Activated CD4-positive, alpha-beta T cell treated with anti-CD3 and anti-CD28 coated beads, Interleukin-2, amount 50 U/mL, for 16 hours (primary cell): Measurements from ENCODE around the gene NEGR1.

ENCODE experiments used
- DNase-seq: peaks from one replicate; pipeline ENCODE4 v3.0.0-alpha.2; 2020

Gene NEGR1

DNA sequence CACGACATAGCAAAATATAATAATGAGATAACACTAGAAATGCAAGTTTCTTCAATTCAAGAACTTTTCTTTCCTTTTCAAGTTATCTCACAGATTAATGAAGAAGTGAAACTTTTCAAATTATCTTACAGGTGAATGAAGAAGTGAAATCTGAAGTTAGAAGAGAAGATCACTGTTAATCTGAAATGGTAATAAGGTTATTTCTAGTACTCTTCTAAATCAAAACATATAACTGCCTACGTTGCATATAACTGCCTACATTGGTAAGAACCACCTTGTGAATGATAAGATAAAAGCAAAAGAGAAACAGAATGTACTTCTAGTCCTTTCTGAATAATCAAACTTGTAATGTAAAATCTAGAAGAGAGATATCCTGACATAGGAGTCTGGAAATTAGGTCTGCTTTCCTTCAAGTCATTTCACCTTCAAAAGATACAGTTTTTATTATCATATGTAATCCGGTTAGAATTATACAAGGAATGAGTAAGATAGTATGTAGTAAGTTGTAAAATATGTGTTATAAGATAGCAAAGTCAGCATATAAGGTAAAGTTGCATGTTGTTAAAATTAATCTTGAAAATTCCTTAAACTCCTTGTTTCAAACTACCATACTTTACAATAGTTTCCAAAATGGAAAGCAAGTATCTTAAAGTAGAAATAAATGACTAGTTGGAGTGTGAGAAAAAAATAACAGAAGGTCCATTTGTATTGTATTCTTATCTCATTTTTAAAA is 679.1 kb downstream of the NEGR1 start:
- no peak for DNase-seq

GRCh38 chr1:71600023-71600422 is 682.3 kb downstream of the NEGR1 start:
- no peak for DNase-seq

DNA sequence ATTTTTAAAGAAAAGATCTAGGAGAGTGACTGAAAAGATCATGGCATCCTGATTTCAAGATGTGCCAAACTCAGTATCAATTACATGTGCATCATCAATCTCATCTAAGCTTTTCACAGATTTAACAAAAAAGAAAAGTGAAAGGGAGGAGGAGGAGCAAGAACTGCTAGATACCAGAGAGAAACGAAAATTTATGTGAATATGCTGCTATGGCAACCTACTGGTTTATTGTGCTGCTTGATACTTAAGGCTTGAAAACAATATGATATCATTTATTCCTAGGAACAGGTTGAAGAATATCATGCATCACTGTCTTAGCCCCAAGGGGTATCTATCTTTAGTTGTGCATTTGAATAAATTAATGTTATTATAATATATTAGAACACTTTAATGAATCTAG is 683.0 kb downstream of the NEGR1 start:
- no peak for DNase-seq

DNA sequence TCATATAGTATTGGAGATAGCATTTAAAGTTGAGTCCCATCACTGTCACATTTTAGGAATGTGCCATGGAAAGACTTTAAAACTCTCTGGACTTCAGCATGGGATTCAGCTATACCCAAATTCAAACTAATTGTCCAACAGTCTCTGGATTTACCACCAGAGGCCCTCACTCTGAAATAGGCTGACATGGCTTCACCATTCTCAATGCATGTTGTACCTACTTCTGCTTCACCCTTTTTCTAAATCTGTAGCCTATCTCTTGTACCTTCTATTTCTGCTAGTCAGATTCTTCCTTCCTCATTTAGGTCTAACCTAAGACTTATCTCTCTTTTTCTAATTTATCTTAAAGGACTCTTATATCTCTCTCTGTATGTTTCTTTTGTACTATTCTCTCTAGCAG is 688.8 kb downstream of the NEGR1 start:
- DNase-seq: no peak

DNA sequence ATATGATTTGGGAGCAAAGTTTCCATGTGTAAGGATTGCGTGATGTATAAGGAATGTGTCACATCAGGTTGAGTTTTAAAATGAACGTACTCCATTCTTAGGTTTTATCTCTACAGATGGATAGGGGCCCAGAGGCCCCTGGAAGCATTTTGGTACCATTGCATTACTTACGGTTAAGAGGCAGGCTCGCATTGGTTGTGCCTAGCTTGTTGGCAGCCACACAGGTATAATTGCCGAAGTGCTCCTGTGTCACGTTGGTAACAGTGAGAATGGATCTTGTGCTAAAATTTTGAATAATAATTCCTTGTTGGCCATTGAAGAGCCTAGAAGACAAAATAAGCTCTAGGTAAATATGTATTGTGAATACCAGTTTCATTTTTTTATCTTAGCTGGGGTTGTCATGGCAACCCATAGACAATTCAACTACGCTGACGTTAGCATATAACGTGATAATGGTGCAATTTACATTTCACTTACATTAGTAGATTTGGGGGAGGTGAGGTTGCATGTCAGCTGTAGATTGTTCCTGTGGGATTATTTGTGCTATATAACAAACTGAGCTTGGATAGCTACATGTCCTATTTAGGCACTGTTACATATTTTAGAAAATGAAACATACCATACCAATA is 689.6 kb downstream of the NEGR1 start:
- DNase-seq: no peak

GRCh38 chr1:71589005-71589404 is 693.3 kb downstream of the NEGR1 start:
- DNase-seq: no peak

DNA sequence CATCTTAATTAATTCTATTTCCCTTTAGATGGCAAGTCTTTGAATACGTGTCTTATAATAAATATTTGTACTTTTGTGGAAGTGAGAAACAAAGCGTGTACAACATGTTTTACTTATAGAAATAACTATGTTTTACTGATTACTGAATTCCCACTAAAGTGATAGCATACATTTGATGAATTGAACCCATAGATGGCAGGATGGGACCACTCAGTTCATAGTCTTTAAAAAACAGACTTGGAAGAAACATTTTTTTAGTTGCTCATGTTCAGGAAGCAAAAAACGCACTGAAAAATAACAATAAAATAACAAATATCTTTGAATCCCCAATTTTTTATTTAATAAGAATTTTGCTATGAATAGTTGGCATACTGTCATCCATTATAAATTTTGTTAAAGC is 694.4 kb downstream of the NEGR1 start:
- DNase-seq: no peak

- DNase-seq: no peak
These were observed 696.3 kb downstream of the NEGR1 start for GRCh38 chr1:71586030-71586429.

- no peak for DNase-seq
These were observed 698.6 kb downstream of the NEGR1 start for GRCh38 chr1:71583756-71584155.

DNA sequence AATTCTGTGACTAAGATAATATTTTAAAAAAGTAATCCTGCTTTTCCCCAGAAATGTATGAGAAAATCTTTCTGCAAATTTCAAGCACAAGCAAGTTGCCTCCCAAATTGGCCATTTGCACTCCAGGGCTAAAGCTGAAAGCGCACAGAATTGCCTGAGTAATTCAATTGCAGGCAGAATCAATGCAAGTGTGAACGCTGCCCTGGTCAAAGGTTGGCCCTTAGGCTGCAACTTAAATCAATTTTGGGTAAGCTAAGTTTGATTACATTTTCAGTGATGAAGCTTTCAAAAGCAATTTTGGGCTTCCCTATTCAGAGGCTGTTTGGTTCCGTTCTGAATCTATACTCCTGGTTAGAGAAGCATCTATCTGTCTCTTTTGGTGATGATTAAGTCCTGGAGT is 699.7 kb downstream of the NEGR1 start:
- no peak for DNase-seq

DNA sequence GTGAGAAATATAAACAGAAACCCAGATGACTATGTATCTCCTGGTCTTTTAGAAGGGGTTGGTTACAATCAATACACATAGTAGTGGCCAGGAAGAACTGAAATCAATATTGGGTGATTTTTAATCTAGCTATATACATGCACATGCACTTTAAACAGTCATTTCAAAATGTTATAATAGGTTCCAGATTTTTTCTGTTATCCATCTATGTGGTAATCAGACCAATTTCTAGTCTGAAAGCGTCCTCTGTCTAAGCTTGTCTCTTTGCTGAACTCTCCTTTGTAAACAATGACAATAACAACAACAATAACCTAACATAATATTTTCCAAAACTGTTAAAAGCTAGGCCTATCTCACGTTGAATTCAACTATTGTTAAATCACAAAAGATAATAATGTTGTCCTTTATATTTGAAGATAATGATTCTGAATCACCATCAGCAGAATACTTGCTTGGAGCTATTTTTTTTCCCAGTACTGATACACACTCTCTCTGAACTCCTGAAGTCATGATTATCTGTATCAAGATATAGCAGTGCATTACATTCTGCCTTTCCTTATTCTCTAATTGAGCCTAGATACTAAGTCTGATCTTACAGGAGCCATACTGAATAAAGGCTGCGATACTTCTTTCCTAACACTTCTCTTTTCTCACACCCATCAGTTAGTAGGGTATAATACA is 704.7 kb downstream of the NEGR1 start:
- no peak for DNase-seq

GRCh38 chr1:71572038-71572437 is 710.3 kb downstream of the NEGR1 start:
- no peak for DNase-seq

- DNase-seq: no peak
These were observed 715.9 kb downstream of the NEGR1 start for GRCh38 chr1:71566413-71566812.

DNA sequence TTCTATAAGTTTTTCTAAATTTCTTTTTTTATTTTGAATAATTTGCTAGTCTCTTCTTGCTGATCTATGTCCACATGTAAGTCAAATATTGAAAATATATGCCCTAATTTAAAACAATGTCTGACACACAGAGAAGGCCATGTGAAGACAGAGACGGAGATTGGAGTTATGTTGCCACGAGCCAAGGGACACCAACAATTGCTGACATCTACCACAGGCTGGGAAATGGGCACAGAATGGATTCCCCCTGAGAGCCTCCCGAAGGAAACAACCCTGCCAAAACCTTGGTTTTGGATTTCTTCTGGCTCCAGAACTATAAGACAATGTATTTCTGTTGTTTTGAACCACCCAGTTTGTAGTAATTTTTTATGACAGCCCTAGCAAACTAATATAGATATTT is 716.5 kb downstream of the NEGR1 start:
- DNase-seq: no peak

GRCh38 chr1:71565262-71565661 is 717.1 kb downstream of the NEGR1 start:
- no peak for DNase-seq

- no peak for DNase-seq
These were observed 720.0 kb downstream of the NEGR1 start for GRCh38 chr1:71562298-71562697.

GRCh38 chr1:71561729-71562128 is 720.6 kb downstream of the NEGR1 start:
- DNase-seq: no peak

DNA sequence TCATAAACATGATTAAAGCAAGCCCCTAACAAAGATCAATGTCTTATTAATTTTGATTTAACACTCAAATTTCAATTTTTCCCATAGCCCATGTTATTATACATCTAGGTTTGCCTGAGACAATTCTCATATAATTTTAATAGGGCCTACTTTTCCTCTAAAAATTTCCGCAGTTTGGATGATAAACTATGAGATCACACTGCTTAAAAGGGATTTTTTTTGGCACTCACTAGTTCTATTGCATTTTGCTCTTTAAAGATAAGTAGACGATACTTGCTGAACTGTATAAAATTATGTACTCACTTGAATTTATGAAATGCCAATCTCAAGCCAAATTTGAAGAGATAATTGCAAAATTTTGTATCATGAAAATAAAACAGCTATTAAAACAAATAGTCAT is 721.1 kb downstream of the NEGR1 start:
- DNase-seq: no peak

DNA sequence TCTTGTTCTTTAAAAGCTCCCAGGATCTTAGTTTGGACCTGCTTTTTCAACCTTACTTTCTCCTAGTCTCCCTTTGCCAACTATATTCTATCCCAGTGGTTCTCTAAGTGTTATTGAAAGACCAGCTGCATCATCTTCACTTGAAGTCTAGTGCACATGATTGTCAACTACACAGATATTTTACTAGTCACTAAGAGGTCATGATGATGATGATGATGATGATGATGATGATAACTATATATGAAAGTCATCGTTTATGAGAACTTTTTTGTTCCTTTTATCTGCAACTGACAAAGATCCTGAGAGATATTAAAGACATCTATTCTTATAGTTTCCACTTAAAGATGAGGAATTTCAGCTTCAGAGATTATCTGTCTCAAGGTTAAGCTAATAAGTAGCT is 722.5 kb downstream of the NEGR1 start:
- no peak for DNase-seq

GRCh38 chr1:71557138-71557537 is 725.2 kb downstream of the NEGR1 start:
- no peak for DNase-seq

GRCh38 chr1:71548398-71548890 is 733.9 kb downstream of the NEGR1 start:
- no peak for DNase-seq

- DNase-seq: no peak
These were observed 740.2 kb downstream of the NEGR1 start for GRCh38 chr1:71542155-71542554.

DNA sequence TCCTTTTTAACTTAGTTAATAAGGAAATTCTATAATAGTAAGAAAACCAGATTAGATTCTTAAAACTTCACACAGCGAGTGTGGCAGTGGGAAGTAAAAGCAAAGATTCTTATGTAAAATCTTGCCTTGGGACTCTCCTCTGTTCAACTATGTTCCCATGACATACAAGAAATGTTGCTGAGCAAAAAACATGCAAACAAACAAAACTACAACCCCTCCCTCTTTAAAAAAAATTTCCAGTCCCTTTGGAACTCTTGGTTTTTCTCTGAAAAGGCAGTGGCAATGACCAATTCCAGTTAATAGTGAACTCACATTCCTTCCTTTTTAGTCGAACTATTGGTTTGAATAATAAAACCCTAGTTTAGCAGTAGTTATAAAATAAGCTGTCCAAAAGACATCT is 748.4 kb downstream of the NEGR1 start:
- DNase-seq: no peak

GRCh38 chr1:71532343-71532742 is 750.0 kb downstream of the NEGR1 start:
- no peak for DNase-seq
